ENCODE data around the gene LTBP2. TPM values are rescaled to one million over a fixed set of nuclear protein-coding genes. Genes with fewer than 3 reads are reported as not detected.

LTBP2 gene
- total RNA-seq (under 1 TPM; 0.55 to 0.60 TPM), polyA plus RNA-seq (under 1 TPM; 0.06 to 0.65 (median 0.47) TPM), total RNA-seq (0.97 to 7.6 (median 3.3) reads per million in 6 experiments)

DNA sequence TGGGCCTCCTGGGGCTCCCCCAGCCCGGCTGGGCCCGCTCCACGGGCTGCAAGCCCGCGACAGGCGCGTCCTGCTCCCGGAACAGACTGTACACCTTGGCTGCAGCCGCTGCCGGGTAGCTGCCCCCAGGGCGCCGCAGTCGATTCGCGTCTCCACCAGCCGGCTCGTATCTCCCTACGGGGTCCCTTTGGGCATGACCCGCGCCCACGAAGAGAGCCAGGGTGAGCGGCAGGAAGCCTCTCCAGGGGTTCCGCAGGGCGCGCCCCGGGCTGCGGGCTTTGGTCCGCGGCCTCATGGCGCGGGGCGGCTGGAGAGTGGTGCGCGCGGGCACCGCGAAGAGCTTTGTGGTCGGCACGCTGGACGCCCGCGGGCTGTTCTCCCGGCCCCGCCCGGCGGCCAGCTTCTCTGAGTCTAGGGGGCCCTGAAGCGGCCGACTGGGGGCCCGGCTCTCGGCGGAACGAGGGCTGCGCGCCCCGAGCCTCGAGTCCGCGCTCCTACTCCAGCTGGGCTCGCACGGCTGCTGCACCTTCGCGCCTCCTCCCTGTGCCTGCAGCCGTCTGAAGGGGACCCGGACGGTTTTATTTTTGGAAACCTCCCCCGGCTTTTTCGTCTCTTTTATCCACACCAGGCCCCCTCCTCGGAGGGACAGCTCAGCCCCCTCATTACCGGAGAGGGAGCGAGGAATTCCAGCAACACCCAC lies at the start of gene LTBP2:
Gene LTBP2, minus strand, starts transcription at position 588 of the 700 bp plus-strand sequence. Its CDS starts 293 bp downstream, at position 295.
- peaks cover 20 to 48% (median 43%) of the 10 kb centered on the region in 4 donors for H3K4me1 Mint-ChIP-seq

DNA sequence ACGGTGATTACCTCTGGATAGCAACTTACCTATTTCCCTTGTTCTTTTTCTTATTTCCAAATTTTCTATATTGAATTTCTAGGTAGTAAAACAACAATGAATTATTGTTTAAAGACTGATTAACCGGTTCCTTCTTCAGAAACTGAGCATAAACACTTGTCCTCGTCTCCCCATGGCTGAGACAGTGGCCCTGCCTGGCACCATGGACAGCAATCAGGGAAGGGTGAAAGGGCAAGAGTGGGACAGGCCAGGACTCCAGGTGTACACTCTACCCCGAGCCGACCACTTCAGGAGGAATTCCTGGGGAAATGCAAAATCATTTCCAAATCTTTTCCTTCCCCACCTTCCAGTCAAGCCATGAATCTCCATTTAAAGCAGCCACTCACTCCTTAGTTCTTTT lies 48.8 kb upstream of the LTBP2 start:
- Mint-ChIP-seq H3K36me3 (peaks cover 11 to 74% (median 16%) of the 10 kb centered on the region in 3 donors), H3K9me3 (no peaks in the 10 kb centered on the region), H3K4me1 (no peaks in the 10 kb centered on the region), H3K27me3 (no peaks in the 10 kb centered on the region), H3K4me3 (no peak overlapping the region), H3K27ac (peak overlapping the region in 1 of 10 donors; percentile 29)
- POLR2A ChIA-PET = no interaction called here
- DNase-seq = no peak
- ATAC-seq = no peak

More for the DNA sequence above, at the start of gene LTBP2:
- POLR2A ChIA-PET = interaction anchor here (0.7 to 1.4 kb wide), 6 partner anchors 67 to 294 kb away, joined by 3 to 5 read pairs (median 4); partner anchors contain the start of gene YLPM1
- peaks cover 0 to 5% (median 0%) of the 10 kb centered on the region in 5 donors for H3K27me3 Mint-ChIP-seq
- no peaks in the 10 kb centered on the region for H3K36me3 Mint-ChIP-seq
- H3K27ac Mint-ChIP-seq = peak within 1 kb of the TSS in 4 of 10 donors; percentile 33 to 77 (median 56)
- DNase-seq (peak in 6 of 10 donors; percentile 17 to 59 (median 33)), ATAC-seq (peak; percentile 7 to 43)
- H3K4me3 Mint-ChIP-seq = peak within 1 kb of the TSS; percentile 68 to 86 (median 81)
- H3K9me3 Mint-ChIP-seq = no peaks in the 10 kb centered on the region

DNA sequence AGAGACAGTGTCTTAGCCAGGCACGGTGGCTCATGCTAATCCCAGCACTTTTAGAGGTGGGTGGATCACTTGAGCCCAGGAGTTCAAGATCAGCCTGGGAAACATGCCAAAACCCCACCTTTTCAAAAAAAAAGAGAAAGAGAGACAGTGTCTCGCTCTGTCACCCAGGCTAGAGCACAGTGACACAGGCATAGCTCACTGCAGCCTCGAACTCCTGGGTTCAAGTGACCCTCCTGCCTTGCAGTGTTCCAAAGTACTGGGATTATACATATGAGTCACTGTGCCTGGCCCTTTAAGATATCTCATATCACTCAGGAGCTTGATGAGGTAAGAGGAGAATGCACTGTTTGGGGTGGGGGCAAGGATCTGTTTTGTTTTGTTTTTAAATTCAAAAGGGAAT lies 48.1 kb upstream of the LTBP2 start:
- ATAC-seq = no peak
- Mint-ChIP-seq H3K27ac (peak overlapping the region in 1 of 10 donors; percentile 14), H3K9me3 (no peaks in the 10 kb centered on the region), H3K4me3 (no peak overlapping the region), H3K27me3 (no peaks in the 10 kb centered on the region), H3K36me3 (peaks cover 11 to 73% (median 12%) of the 10 kb centered on the region in 3 donors), H3K4me1 (no peaks in the 10 kb centered on the region)
- no peak for DNase-seq
- POLR2A ChIA-PET = no interaction called here

DNA sequence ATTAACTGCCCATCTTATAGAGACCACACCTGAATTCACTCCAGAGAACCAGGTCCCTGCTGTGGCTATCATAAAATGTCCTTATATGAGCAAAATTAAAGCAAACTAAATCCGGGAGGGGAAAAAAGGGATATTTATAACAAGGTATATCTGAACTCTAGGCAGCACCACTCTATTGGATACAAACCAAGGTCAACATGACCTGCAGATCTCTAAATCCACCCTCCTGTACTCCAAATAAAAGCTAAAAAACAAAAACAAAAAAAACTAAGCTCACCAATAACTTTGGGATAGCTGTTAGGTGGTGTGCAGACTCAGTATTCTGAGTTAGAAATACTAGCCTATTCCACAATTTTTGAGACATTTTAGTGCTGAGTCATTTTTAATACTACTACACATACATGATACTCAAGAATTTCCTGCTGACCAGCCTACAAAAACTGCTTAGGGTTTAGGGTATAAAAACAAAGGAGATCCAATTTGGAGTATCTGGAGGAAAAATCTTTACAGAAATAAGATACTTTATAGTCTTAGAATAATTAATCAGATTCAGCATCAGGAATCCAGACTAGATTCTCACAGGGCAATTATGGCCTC lies 46.6 kb upstream of the LTBP2 start:
- Mint-ChIP-seq H3K9me3 (no peaks in the 10 kb centered on the region), H3K27ac (peak overlapping the region in 1 of 10 donors; percentile 66), H3K27me3 (no peaks in the 10 kb centered on the region), H3K4me1 (no peaks in the 10 kb centered on the region), H3K36me3 (peaks cover 6 to 59% (median 8%) of the 10 kb centered on the region in 3 donors), H3K4me3 (no peak overlapping the region)
- ATAC-seq = no peak
- no peak for DNase-seq
- POLR2A ChIA-PET = no interaction called here

DNA sequence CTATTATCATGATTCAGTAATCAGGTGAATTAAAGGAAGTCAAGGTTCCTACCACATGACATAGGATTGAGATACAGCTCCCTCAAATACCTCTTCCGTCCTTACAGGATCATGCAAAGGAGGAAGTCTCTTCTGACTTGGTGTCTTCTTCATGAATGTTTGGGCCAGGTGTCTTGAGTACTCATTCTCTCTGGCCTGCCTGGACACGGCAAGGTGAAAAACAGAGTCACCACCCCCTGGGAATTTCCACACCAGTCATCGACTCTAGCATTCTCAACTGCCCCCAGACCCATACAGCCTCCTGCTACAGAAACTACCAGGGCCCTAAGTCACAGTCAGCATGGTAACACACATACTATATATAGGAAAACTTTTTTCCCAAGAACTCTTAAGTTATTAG lies 44.9 kb upstream of the LTBP2 start:
- Mint-ChIP-seq H3K27ac (peak overlapping the region in 6 of 10 donors; percentile 10 to 57 (median 33)), H3K9me3 (no peaks in the 10 kb centered on the region), H3K36me3 (peaks cover 3 to 43% (median 4%) of the 10 kb centered on the region in 3 donors), H3K27me3 (no peaks in the 10 kb centered on the region), H3K4me3 (no peak overlapping the region), H3K4me1 (peaks cover 0 to under 1% (median 0%) of the 10 kb centered on the region in 4 donors)
- POLR2A ChIA-PET = no interaction called here
- no peak for ATAC-seq
- DNase-seq = no peak

DNA sequence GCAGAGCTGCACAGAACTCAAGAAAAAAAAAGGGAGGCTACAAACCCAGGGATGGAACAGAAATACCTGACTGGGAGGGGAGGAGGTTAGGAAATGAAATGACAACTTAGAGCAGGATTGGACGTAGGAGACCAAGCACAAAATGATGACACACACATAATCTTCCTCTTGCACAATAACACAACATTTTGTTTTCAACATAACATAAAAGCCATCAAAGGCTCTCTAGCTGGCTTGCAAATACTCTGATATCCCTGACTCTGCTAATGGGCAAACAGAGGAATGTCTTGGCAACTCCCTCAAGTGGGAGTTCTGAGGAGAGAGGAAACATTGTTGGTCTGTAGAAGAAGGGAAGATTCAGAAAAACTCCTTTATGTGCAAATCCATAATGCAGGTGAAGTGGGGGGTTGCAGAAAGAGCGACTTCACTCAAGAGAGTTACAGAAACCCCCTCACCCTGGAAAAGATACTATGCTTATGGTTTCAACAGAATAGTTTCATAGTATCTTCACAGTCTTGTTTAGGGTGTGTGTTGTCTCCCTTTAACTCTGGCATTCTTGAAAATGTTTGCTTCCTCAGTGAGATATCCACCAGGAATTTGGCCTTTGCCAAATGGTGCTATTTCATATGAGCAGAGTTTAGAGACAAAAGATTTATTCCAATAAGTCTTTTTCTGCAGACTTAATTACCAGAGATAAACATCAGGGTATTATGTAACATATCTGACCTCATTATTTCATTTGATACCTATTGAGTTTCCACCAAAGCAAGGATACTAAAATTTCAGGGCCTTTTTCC lies 43.8 kb upstream of the LTBP2 start:
- DNase-seq (no peak), ATAC-seq (no peak)
- Mint-ChIP-seq H3K4me3 (no peak overlapping the region), H3K9me3 (no peaks in the 10 kb centered on the region), H3K27me3 (no peaks in the 10 kb centered on the region), H3K4me1 (peaks cover 0 to 12% (median 10%) of the 10 kb centered on the region in 4 donors), H3K36me3 (peaks cover 2 to 34% (median 3%) of the 10 kb centered on the region in 3 donors), H3K27ac (peak overlapping the region in 5 of 10 donors; percentile 10 to 60 (median 42))
- POLR2A ChIA-PET = no interaction called here

DNA sequence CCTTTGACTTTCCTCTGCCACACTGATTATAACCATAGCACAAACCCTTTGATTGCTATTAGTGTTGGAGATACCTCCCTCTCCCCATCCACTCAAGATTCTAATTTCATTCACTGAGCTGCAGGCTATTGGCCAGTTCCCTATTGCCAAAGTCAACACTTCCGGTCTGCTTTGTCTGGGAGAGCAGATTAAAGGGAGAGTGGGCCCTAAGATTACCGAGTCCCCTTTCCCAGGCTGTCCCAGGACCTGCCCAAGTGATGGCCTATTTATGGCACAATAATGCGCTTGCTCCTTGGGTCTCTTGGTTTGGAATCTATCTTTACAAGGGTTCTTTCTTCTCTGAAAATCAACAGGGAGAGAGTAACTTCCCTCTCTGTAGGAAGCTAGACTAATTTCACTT lies 42.9 kb upstream of the LTBP2 start:
- no peaks in the 10 kb centered on the region for H3K9me3 Mint-ChIP-seq
- no peaks in the 10 kb centered on the region for H3K27me3 Mint-ChIP-seq
- POLR2A ChIA-PET = interaction anchor here (1.5 kb wide), 1 partner anchor 15 kb away, joined by 3 read pairs; no protein-coding TSS in a partner anchor
- peaks cover 0 to 14% (median 13%) of the 10 kb centered on the region in 4 donors for H3K4me1 Mint-ChIP-seq
- peak overlapping the region in 5 of 10 donors; percentile 9 to 60 (median 42) for H3K27ac Mint-ChIP-seq
- H3K4me3 Mint-ChIP-seq = no peak overlapping the region
- peaks cover 2 to 27% (median 3%) of the 10 kb centered on the region in 3 donors for H3K36me3 Mint-ChIP-seq
- DNase-seq (no peak), ATAC-seq (no peak)

DNA sequence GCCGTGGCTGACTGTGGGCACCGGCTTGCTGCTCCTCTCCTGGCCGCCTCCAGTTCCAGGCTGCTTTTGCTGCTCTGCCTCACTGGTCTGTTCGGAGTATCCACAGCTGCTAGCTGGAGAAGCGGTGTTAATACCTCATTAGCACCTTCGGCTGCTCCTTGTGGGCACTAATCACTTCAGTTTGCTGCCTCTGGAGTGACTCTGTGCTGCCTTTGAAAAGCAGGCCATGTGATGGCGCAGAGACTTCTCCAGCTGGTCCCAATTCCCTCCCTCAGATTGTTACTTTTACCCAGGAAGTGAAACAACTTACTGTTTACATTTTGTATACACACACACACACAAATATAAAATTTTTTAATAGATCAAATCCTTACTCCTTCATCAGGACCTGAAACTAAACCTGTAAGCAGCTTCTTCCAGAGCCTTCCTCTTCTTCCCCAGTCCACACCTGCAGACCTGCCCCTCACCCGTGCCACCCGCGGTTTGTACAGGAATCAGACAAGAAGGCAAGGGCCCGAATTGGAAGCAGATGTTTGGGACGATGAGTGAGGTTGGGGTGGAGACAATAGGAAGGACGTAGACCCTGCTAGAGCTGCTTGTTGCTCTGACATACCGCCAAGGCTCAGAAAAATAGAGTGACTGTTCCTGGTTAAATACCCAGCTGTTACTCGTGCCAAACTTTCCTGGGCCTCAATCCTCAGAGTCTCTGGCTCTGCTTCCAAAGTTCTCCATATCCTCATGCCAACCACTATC lies 41.5 kb upstream of the LTBP2 start:
- POLR2A ChIA-PET = interaction anchor here (1.5 kb wide), 1 partner anchor 13 kb away, joined by 3 read pairs; no protein-coding TSS in a partner anchor
- ATAC-seq (no peak), DNase-seq (no peak)
- Mint-ChIP-seq H3K4me1 (peaks cover 0 to 14% (median 13%) of the 10 kb centered on the region in 4 donors), H3K27me3 (no peaks in the 10 kb centered on the region), H3K9me3 (no peaks in the 10 kb centered on the region), H3K4me3 (no peak overlapping the region), H3K27ac (peak overlapping the region in 9 of 10 donors; percentile 18 to 72 (median 57)), H3K36me3 (peaks cover 2 to 21% (median 3%) of the 10 kb centered on the region in 3 donors)

DNA sequence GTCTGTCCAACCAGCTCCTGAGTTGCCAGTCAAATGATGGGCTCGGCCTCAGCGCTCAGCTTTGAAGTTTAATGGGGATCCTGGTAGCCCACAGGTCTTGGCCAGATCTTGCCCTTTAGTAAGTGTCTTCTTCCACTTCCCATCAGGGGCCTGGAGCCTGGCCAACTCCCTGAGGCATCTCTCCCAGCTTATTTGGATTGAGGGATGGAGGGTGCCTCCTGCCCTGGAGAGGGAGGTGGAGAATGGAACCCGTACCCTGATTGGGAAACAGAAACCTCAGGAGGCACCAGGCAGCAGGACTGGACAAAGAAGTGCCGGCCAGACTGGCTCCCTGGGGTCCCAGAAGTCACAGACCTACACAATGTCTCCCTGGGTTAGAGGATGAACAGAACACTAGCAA lies 40.5 kb upstream of the LTBP2 start:
- POLR2A ChIA-PET = no interaction called here
- H3K4me3 Mint-ChIP-seq = no peak overlapping the region
- DNase-seq (no peak), ATAC-seq (no peak)
- peaks cover 0 to 16% (median 13%) of the 10 kb centered on the region in 4 donors for H3K4me1 Mint-ChIP-seq
- peaks cover 2 to 19% (median 3%) of the 10 kb centered on the region in 3 donors for H3K36me3 Mint-ChIP-seq
- H3K9me3 Mint-ChIP-seq = no peaks in the 10 kb centered on the region
- no peaks in the 10 kb centered on the region for H3K27me3 Mint-ChIP-seq
- H3K27ac Mint-ChIP-seq = peak overlapping the region in 5 of 10 donors; percentile 16 to 72 (median 57)

DNA sequence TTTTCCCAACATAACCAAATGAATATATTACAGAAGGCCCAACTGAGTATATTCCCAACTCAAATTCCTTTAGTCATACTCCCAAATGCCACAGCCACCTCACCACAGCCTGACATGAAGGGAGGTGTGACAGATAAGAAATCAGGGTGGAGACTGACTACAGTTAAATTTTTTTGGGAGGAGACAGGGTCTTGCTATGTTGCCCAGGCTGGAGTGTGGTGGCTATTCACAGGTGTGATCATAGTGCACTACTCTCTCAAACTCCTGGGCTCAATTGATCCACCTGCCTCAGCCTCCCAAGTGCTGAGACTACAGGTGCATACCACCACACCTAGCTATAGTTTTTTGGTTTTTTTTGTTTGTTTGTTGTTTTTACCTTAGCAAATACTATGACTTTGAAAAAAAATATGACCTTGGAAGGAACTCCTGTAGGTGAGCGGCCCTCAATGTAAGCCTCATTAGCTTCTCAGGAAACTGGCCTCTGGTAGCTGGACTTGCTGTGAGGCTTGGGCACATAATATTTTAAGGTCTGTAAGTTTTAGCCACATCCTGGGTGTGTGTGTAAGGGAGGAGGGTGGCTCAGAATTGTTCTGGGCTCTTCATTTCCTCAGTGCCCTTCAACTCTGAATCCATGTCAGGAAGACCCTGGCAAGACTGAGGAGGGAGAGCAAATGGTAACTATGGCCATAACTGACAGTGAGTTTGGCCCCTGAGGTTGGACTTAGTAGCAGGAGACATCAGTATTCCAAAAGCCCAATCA lies 39.1 kb upstream of the LTBP2 start:
- POLR2A ChIA-PET = interaction anchor here (1.3 kb wide), 1 partner anchor 9 kb away, joined by 3 read pairs; no protein-coding TSS in a partner anchor
- peaks cover 0 to 7% (median 0%) of the 10 kb centered on the region in 3 donors for H3K36me3 Mint-ChIP-seq

DNA sequence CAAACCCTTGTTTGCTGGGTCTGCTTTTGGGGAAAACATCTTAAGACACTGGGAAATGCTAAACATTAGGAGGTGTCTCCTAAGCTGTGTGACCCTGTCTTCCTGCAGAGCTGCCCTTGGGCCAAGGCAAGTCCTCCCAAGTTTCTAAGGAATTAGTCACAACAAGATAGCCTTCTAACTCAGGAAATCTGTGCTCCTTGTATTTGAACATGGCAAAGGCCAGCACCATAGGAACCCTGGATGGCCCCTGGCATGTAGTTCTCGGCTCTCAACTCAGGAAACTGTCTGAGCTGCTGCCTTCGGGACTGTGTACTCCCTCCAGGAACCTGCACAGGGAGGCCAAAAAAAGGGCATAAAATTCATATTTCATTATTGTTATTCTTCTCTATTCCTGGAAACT lies 37.6 kb upstream of the LTBP2 start:
- no peaks in the 10 kb centered on the region for H3K9me3 Mint-ChIP-seq
- ATAC-seq (no peak), DNase-seq (no peak)
- peaks cover 0 to 17% (median 13%) of the 10 kb centered on the region in 4 donors for H3K4me1 Mint-ChIP-seq
- POLR2A ChIA-PET = no interaction called here
- H3K27me3 Mint-ChIP-seq = no peaks in the 10 kb centered on the region
- H3K27ac Mint-ChIP-seq = peak overlapping the region in 6 of 10 donors; percentile 7 to 63 (median 25)
- no peak overlapping the region for H3K4me3 Mint-ChIP-seq
- no peaks in the 10 kb centered on the region for H3K36me3 Mint-ChIP-seq

More for the DNA sequence above, 39.1 kb upstream of the LTBP2 start:
- H3K9me3 Mint-ChIP-seq = no peaks in the 10 kb centered on the region
- no peaks in the 10 kb centered on the region for H3K27me3 Mint-ChIP-seq
- no peak overlapping the region for H3K4me3 Mint-ChIP-seq
- peaks cover 0 to 17% (median 13%) of the 10 kb centered on the region in 4 donors for H3K4me1 Mint-ChIP-seq
- no peak for ATAC-seq
- H3K27ac Mint-ChIP-seq = peak overlapping the region; percentile 48 to 83 (median 62)
- DNase-seq = no peak
